GM12878 (cell line): Measurements from ENCODE around the gene IRF8. TPM values are rescaled to one million over a fixed set of nuclear protein-coding genes. Genes with fewer than 3 reads are reported as not detected.

Experiments used
- ATAC-seq: fragments of 200-7000 bp; cut with Tn5 transposase; 3 replicates; pipeline ENCODE4 v1.9.1; 2020; ENCODE audit warnings: mild to moderate bottlenecking, moderate library complexity
- BruUV-seq: library from RNA; stranded (reverse); fragments of 400-500 nt; replicated peaks from 2 replicates; lab custom pipeline; 2021; lab: Mats Ljungman, UMichigan
- CTCF ChIA-PET: fragments of 300-600 bp; sonication (Branson Sonifier 250); formaldehyde crosslinking; extraction: SDS; loops from one replicate; lab custom pipeline; 2021; ENCODE audit warnings: inconsistent platforms; lab: Yijun Ruan, JAX
- POLR2A ChIA-PET: fragments of 350-600 bp; formaldehyde crosslinking; extraction: SDS; loops from one replicate; lab custom pipeline; 2021; ENCODE audit warnings: inconsistent platforms; lab: Charles Lee
- RAD21 ChIA-PET: fragments of 300-600 bp; sonication (Branson Sonifier 250); formaldehyde crosslinking; loops from one replicate; lab custom pipeline; 2023; ENCODE audit warnings: antibody characterized with exemption; ENCODE audit not compliant: unreplicated experiment; lab: Charles Lee
- SMC1A ChIA-PET: fragments of 300-600 bp; sonication (Branson Sonifier 250); formaldehyde crosslinking; loops from one replicate; lab custom pipeline; 2023; ENCODE audit not compliant: unreplicated experiment, uncharacterized antibody; lab: Charles Lee
- DNase-seq: peaks from one replicate; pipeline ENCODE4 v3.0.0-alpha.2; 2011; ENCODE audit warnings: low read depth, low spot score
- FAIRE-seq: peaks from 3 replicates; lab custom pipeline; 2011; peaks lifted over from hg19 to GRCh38; lab: Jason Lieb, UNC
- H2AFZ ChIP-seq: 2 replicates; pipeline ENCODE4 v1.6.0; 2011; ENCODE audit warnings: low read depth, low read length, control low read depth; ENCODE audit not compliant: control insufficient read depth
- H3K27ac ChIP-seq: 2 replicates; pipeline ENCODE4 v1.5.1; 2011; ENCODE audit warnings: control low read depth; ENCODE audit not compliant: control insufficient read depth, insufficient read depth
- H3K27me3 ChIP-seq, 2 experiments: replicated peaks in 1 of 2; 2 replicates each; pipeline versions ENCODE4 v1.6.0 to v1.6.1; 2011; ENCODE audit warnings: low read length in 1 of 2; ENCODE audit not compliant: control insufficient read depth in 2 of 2, insufficient read depth in 2 of 2
- H3K36me3 ChIP-seq, 2 experiments: 2 replicates each; pipeline ENCODE4 v1.5.1; 2011; ENCODE audit warnings: low read length in 1 of 2; ENCODE audit not compliant: control insufficient read depth in 2 of 2, insufficient read depth in 2 of 2
- H3K4me1 ChIP-seq: 2 replicates; pipeline ENCODE4 v1.6.1; 2011; ENCODE audit warnings: mild to moderate bottlenecking, low read length, moderate library complexity, mixed read lengths; ENCODE audit not compliant: control insufficient read depth, insufficient read depth
- H3K4me2 ChIP-seq: 2 replicates; pipeline ENCODE4 v1.6.0; 2011; ENCODE audit warnings: control low read depth; ENCODE audit not compliant: control insufficient read depth, insufficient read depth
- H3K4me3 ChIP-seq: fragments of 200-600 bp; sonication (generic); 2 replicates; pipeline ENCODE4 v1.5.1; 2016
- H3K79me2 ChIP-seq: 2 replicates; pipeline ENCODE4 v1.6.0; 2011; ENCODE audit warnings: low read length; ENCODE audit not compliant: control insufficient read depth, insufficient read depth
- H3K9ac ChIP-seq: 2 replicates; pipeline ENCODE4 v1.8.0; 2011; ENCODE audit warnings: low read length, control low read depth, mixed read lengths; ENCODE audit not compliant: control insufficient read depth, insufficient read depth
- H3K9me3 ChIP-seq: replicated peaks from 3 replicates; pipeline ENCODE4 v1.5.1; 2011; ENCODE audit warnings: mild to moderate bottlenecking, low read length; ENCODE audit not compliant: control insufficient read depth, insufficient read depth
- H4K20me1 ChIP-seq: 2 replicates; pipeline ENCODE4 v1.6.0; 2011; ENCODE audit not compliant: control insufficient read depth, insufficient read depth
- BACH1 ChIP-seq: fragments of 450-650 bp; IDR thresholded peaks from 2 replicates; pipeline ENCODE4 v1.6.1; 2017; ENCODE audit warnings: mild to moderate bottlenecking, borderline replicate concordance
- CBX3 ChIP-seq: fragments of 200-600 bp; sonication (generic); IDR thresholded peaks from 2 replicates; pipeline ENCODE4 v1.6.1; 2016; ENCODE audit warnings: low read depth, borderline replicate concordance
- EP300 ChIP-seq, 2 experiments: fragments of 150-350 bp in 1 of 2; IDR thresholded peaks; 2 replicates each; pipeline ENCODE4 v1.6.1; 2011 to 2012; ENCODE audit warnings: low read depth in 2 of 2, low read length in 2 of 2, borderline replicate concordance in 1 of 2, improper control_type of control experiment in 1 of 2, inconsistent platforms in 1 of 2; ENCODE audit not compliant: control insufficient read depth in 1 of 2
- IRF4 ChIP-seq: IDR thresholded peaks from 2 replicates; pipeline ENCODE4 v1.6.1; 2011; ENCODE audit warnings: low read depth, low read length
- MEF2A ChIP-seq: IDR thresholded peaks from 2 replicates; pipeline ENCODE4 v1.6.1; 2011; ENCODE audit warnings: low read depth, mild to moderate bottlenecking, low read length, moderate library complexity; ENCODE audit not compliant: insufficient read depth
- MXI1 ChIP-seq: fragments of 150-350 bp; IDR thresholded peaks from 2 replicates; pipeline ENCODE4 v1.6.1; 2011; ENCODE audit warnings: low read depth, mild to moderate bottlenecking, inconsistent platforms, low read length, improper control_type of control experiment
- PBX3 ChIP-seq: IDR thresholded peaks from 2 replicates; pipeline ENCODE4 v1.6.1; 2011; ENCODE audit warnings: mild to moderate bottlenecking, low read depth, low read length, moderate library complexity; ENCODE audit not compliant: insufficient replicate concordance
- PML ChIP-seq: IDR thresholded peaks from 2 replicates; pipeline ENCODE4 v1.6.1; 2012; ENCODE audit warnings: low read length, inconsistent platforms
- RELB ChIP-seq: fragments of 450-650 bp; IDR thresholded peaks from 2 replicates; pipeline ENCODE4 v1.6.1; 2017; ENCODE audit warnings: low read depth, mild to moderate bottlenecking, moderate library complexity
- SIN3A ChIP-seq: IDR thresholded peaks from 2 replicates; pipeline ENCODE4 v1.6.1; 2012; ENCODE audit warnings: low read depth, low read length, improper control_type of control experiment
- SMAD5 ChIP-seq: IDR thresholded peaks from 2 replicates; pipeline ENCODE4 v1.6.1; 2016; ENCODE audit warnings: antibody characterized with exemption, low read depth
- SP1 ChIP-seq: IDR thresholded peaks from one replicate; pipeline ENCODE4 v1.6.1; 2011; ENCODE audit warnings: low read depth, low read length
- SREBF1 ChIP-seq: IDR thresholded peaks from 2 replicates; pipeline ENCODE4 v1.6.1; 2012; ENCODE audit warnings: mild to moderate bottlenecking, low read length
- STAT3 ChIP-seq: IDR thresholded peaks from 2 replicates; pipeline ENCODE4 v1.6.1; 2011; ENCODE audit warnings: low read depth, low read length, improper control_type of control experiment
- TARDBP ChIP-seq: IDR thresholded peaks from 2 replicates; pipeline ENCODE4 v1.6.1; 2016; ENCODE audit warnings: borderline replicate concordance
- YY1 ChIP-seq: IDR thresholded peaks from 2 replicates; pipeline ENCODE4 v1.6.1; 2011; ENCODE audit warnings: low read depth, mild to moderate bottlenecking, low read length
- WGBS: methylation state at CpG from one replicate; pipeline ENCODE4 v1.1.6; 2016; ENCODE audit warnings: low lambda C conversion rate; ENCODE audit not compliant: insufficient replicate concordance, insufficient coverage; ENCODE audit errors: missing lambda C conversion rate; 5-methylcytosine and 5-hydroxymethylcytosine counted together
- in situ Hi-C: fragments of 300-500 bp; cut with MboI; formaldehyde crosslinking; loops from 9 replicates; pipeline ENCODE4 v1.14.3; 2018; ENCODE audit warnings: mixed read lengths
- intact Hi-C: fragments of 100-400 bp; cut with micrococcal nuclease; formaldehyde crosslinking; loops from one replicate; pipeline ENCODE4 v1.14.2; 2022; ENCODE audit not compliant: unreplicated experiment
- polyA plus RNA-seq, 11 experiments: library from polyadenylated mRNA; depleted of rRNA in 4 of 11; unstranded in 6 of 11; stranded (reverse) in 5 of 11; fragments of >200 nt; fragmentation: Nextera tagmentation in 4 of 11; fragmentation: Illumina TruSeq in 1 of 11; extraction: Ambion mirVana in 4 of 11; extraction: Trizol in 1 of 11; gene quantifications; 1 replicate in 1 of 11; 2 replicates in 10 of 11; pipeline versions ENCODE4 v1.2.1 to v1.2.3, GENCODE V29; 2011 to 2016; ENCODE audit warnings: inconsistent platforms in 2 of 11, missing spikeins in 2 of 11, low read depth in 1 of 11
- total RNA-seq, 4 experiments: library from RNA; depleted of rRNA in 3 of 4; stranded (reverse); fragments of >200 nt in 3 of 4; fragmentation: Illumina TruSeq in 1 of 4; extraction: Trizol in 1 of 4; gene quantifications; 2 replicates each; pipeline versions ENCODE4 v1.2.1 to v1.2.3, GENCODE V29; 2013 to 2021

IRF8 gene
- total and polyA plus RNA-seq, 10 of the 15 experiments (the other 5 are each of a cell fraction or from before 2014, with no cell fraction given), result 17.1 to 237 (median 172) TPM

GRCh38 chr16:85878407-85878806 is 20.6 kb upstream of the IRF8 start:
- RAD21 ChIA-PET, result no interaction called here
- H3K36me3 ChIP-seq, result no peaks in the 10 kb centered on the region
- no peak overlapping the region for H3K4me3 ChIP-seq
- 99% methylated on average over 5 of the region's 5 CpGs for WGBS
- no peak overlapping the region for H3K4me2 ChIP-seq
- H2AFZ ChIP-seq, result no peak overlapping the region
- intact Hi-C loops, result no loop called here
- FAIRE-seq (no peak), ATAC-seq (no peak), DNase-seq (no peak)
- CTCF ChIA-PET, result interaction anchor here (0.6 kb wide), 1 partner anchor 125 kb away, joined by 4 read pairs; no protein-coding TSS in a partner anchor
- POLR2A ChIA-PET, result no interaction called here
- H3K27me3 ChIP-seq, result no peaks in the 10 kb centered on the region
- in situ Hi-C loops, result no loop called here
- H3K4me1 ChIP-seq, result peaks cover 37% of the 10 kb centered on the region
- no TSS peak for BruUV-seq
- TF ChIP-seq YY1 (no peak), RELB (no peak), MXI1 (no peak), TARDBP (no peak), SREBF1 (no peak), SP1 (no peak), SMAD5 (no peak)
- no peak overlapping the region for H3K27ac ChIP-seq
- H3K9me3 ChIP-seq, result peaks cover 13% of the 10 kb centered on the region
- H4K20me1 ChIP-seq, result no peaks in the 10 kb centered on the region
- SMC1A ChIA-PET, result no interaction called here
- no peak overlapping the region for H3K9ac ChIP-seq
- no peaks in the 10 kb centered on the region for H3K79me2 ChIP-seq

- FAIRE-seq (no peak), DNase-seq (no peak), ATAC-seq (no peak)
- H3K36me3 ChIP-seq, result no peaks in the 10 kb centered on the region
- ChIA-PET CTCF (interaction anchor here (1.3 kb wide), 1 partner anchor 9 kb away, joined by 3 read pairs; no protein-coding TSS in a partner anchor), POLR2A (no interaction called here), SMC1A (interaction anchor here (1.4 kb wide), 1 partner anchor 9 kb away, joined by 6 read pairs; no protein-coding TSS in a partner anchor), RAD21 (no interaction called here)
- H3K4me3 ChIP-seq, result no peak overlapping the region
- no peaks in the 10 kb centered on the region; a peak in 1 of 4 replicates for H3K27me3 ChIP-seq
- peaks cover 13% of the 10 kb centered on the region for H3K9me3 ChIP-seq
- WGBS, result 53% methylated on average over 5 of the region's 5 CpGs
- H3K27ac ChIP-seq, result no peak overlapping the region
- H2AFZ ChIP-seq, result no peak overlapping the region
- no peak overlapping the region for H3K4me2 ChIP-seq
- no peak overlapping the region for H3K9ac ChIP-seq
- intact Hi-C loops (no loop called here), in situ Hi-C loops (no loop called here)
- no peaks in the 10 kb centered on the region for H3K79me2 ChIP-seq
- H3K4me1 ChIP-seq, result peaks cover 37% of the 10 kb centered on the region
- BruUV-seq, result no TSS peak
- no peaks in the 10 kb centered on the region for H4K20me1 ChIP-seq
- TF ChIP-seq STAT3 (no peak), BACH1 (no peak), SIN3A (no peak), MEF2A (no peak), IRF4 (no peak), EP300 (IDR thresholded peaks at IDR 0.05; ENCODE audit: borderline replicate concordance in 1 of 2, control insufficient read depth in 1 of 2, low read depth in 2 of 2, low read length in 2 of 2) (no peak), SP1 (no peak), CBX3 (no peak), YY1 (no peak), PML (no peak), PBX3 (no peak)
Observed at GRCh38 chr16:85878875-85879274, 20.1 kb upstream of the IRF8 start.
